ENCODE data around the gene MRPS10.

MRPS10 gene

GRCh38 chr6:42190554-42191183, 27.0 kb downstream of the MRPS10 start:
- no peak for TF ChIP-seq CTCF (IDR thresholded peaks at IDR 0.05; ENCODE audit: low read depth, low read length, missing control alignments)
- no peak for DNase-seq (ENCODE audit: extremely low read depth, low read depth)
- no peak overlapping the region for H3K4me3 ChIP-seq (replicated peaks; ENCODE audit: low read depth, low read length)

DNA sequence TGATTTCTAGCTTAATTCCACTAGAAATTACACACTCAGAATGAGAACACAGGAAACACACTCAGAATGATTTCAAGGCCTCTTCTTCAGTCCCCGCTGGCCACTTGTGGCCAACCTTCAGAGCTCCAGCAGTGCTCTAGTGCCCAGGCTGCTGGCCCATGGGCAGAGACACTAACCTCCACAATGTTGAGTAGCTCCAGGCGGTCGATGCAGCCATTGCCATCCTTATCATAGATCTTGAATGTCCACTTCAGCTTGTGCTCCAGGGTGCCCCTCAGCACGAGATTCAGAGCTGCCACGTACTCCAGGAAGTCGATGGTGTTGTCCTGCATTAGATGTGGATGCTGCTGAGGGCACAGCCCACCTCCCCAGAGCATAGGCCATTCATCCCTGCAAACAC, 29.3 kb downstream of the MRPS10 start:
- H3K4me3 ChIP-seq (replicated peaks; ENCODE audit: low read depth, low read length): no peak overlapping the region
- no peak for DNase-seq (ENCODE audit: extremely low read depth, low read depth)
- no peak for TF ChIP-seq CTCF (IDR thresholded peaks at IDR 0.05; ENCODE audit: low read depth, low read length, missing control alignments)

DNA sequence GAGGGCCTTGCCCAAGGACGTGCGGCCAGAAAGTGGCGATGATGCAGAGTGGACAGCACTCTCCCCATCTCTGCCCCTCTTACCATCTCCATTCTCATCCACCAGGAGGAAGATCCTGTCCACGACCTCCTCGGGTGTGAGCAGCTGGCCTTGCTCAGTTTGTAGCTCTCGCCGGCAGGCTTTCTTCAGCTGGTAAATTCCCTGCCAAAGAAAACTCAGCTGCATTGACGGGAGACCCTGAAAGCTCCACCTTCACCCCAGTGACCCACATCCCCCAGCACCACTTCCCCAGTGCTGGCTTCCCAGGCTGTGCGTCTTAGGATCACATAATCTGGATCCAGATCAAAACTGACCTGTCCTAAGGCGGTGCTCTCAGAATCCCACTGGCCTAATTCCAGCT, 32.1 kb downstream of the MRPS10 start:
- DNase-seq (ENCODE audit: extremely low read depth, low read depth): no peak
- no peak overlapping the region for H3K4me3 ChIP-seq (replicated peaks; ENCODE audit: low read depth, low read length)
- no peak for TF ChIP-seq CTCF (IDR thresholded peaks at IDR 0.05; ENCODE audit: low read depth, low read length, missing control alignments)

DNA sequence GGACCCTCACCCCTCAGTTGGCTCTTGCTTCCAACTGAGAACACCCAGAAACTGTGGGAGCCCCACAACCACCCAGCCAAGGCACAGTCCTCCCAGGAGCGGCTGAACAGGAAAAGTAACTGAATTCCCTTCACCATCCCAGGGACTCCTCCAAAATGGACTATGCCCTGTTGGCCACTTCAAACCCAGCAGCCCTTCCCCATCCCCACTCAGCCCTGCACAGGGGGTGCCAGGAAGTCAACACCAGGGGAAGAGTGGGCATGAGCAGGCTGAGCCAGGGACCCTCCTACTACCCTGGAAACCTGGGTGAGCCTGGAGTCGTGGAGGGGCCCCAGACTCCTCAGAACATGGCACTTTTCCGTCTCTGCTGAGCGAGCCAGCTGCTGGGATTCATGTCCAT, 33.2 kb downstream of the MRPS10 start:
- DNase-seq (ENCODE audit: extremely low read depth, low read depth): no peak
- TF ChIP-seq CTCF (IDR thresholded peaks at IDR 0.05; ENCODE audit: low read depth, low read length, missing control alignments): no peak
- no peak overlapping the region for H3K4me3 ChIP-seq (replicated peaks; ENCODE audit: low read depth, low read length)

GRCh38 chr6:42182101-42182500, 35.6 kb downstream of the MRPS10 start:
- TF ChIP-seq CTCF (IDR thresholded peaks at IDR 0.05; ENCODE audit: low read depth, low read length, missing control alignments): no peak
- DNase-seq (ENCODE audit: extremely low read depth, low read depth): no peak

DNA sequence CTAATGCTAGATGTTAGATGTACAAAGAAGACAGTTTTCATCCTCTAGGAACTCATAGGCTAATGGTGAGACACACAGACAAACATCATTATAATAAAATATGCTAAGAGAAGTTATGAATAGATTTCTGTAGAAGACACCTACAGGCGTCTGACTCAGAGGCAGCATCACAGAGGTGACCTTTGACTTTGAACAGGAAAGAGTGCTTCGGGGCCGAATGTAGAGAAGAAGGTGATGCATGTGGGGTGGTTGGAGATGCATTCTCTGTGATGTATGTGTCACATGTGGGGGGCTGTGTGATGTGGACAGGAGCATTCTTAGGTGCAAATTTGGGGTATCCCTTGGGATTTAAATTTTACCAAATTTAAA, 37.7 kb downstream of the MRPS10 start:
- H3K4me3 ChIP-seq (replicated peaks; ENCODE audit: low read depth, low read length): no peak overlapping the region
- no peak for TF ChIP-seq CTCF (IDR thresholded peaks at IDR 0.05; ENCODE audit: low read depth, low read length, missing control alignments)
- DNase-seq (ENCODE audit: extremely low read depth, low read depth): no peak

More at GRCh38 chr6:42182101-42182500, 35.6 kb downstream of the MRPS10 start:
- no peak overlapping the region for H3K4me3 ChIP-seq (replicated peaks; ENCODE audit: low read depth, low read length)
